ENCODE data around the gene STAG3. TPM values are rescaled to one million over a fixed set of nuclear protein-coding genes. Genes with fewer than 3 reads are reported as not detected.
"Not testable (repeated sequence)": the region's sequence is repeated elsewhere in the genome, so short reads cannot be mapped to it uniquely, and the experiment has no call there.

The STAG3 gene
- total and polyA plus RNA-seq, 2 of the 4 experiments (the other 2 are of a cell fraction), result 0.36 to 0.65 TPM

GRCh38 chr7:100183090-100183489 lies 5.4 kb downstream of the STAG3 start:
- DNase-seq; intact Hi-C loops (cut with micrococcal nuclease): not testable (repeated sequence)
- WGBS, 2 experiments (ENCODE audit: extremely low coverage in 2 of 2, insufficient read length in 1 of 2), result no CpG with 5 or more reads among the region's 6 CpGs

More at GRCh38 chr7:100183090-100183489, 5.4 kb downstream of the STAG3 start:
- H3K9ac ChIP-seq (ENCODE audit: low read depth, low read length); H2BK20ac ChIP-seq (ENCODE audit: low read depth, low read length); H3K23ac ChIP-seq (ENCODE audit: low read depth, low read length); H4K8ac ChIP-seq (ENCODE audit: low read depth in 2 of 2, low read length in 2 of 2); H3K79me1 ChIP-seq (ENCODE audit: low read depth in 1 of 2, low read length in 2 of 2); BruUV-seq (replicated peaks); H4K20me1 ChIP-seq (ENCODE audit: insufficient read depth, low read length); H3K27ac ChIP-seq (ENCODE audit: insufficient read depth, low read length); H4K5ac ChIP-seq (ENCODE audit: low read depth, low read length); ATAC-seq (ENCODE audit: low read depth); H3K18ac ChIP-seq (ENCODE audit: low read depth, low read length); H4K91ac ChIP-seq (ENCODE audit: insufficient read depth, low read depth, low read length); H3K56ac ChIP-seq (ENCODE audit: extremely low read depth, insufficient read depth, low read length); H3K9me1 ChIP-seq (ENCODE audit: insufficient read depth, low read length); POLR2A ChIA-PET (ENCODE audit: unreplicated experiment); H3K4me3 ChIP-seq (ENCODE audit: insufficient read depth, low read depth, low read length); in situ Hi-C loops (cut with MboI; ENCODE audit: low sequenced_read_pairs); H2BK5ac ChIP-seq (ENCODE audit: low read depth, low read length, poor library complexity, severe bottlenecking); H3K4ac ChIP-seq (ENCODE audit: low read depth, low read length); H2BK120ac ChIP-seq (ENCODE audit: low read depth, low read length); H3K14ac ChIP-seq (replicated peaks; ENCODE audit: low read depth, low read length); H3K9me3 ChIP-seq (ENCODE audit: control insufficient read depth, insufficient read depth, low read length); CTCF ChIA-PET; H3K4me2 ChIP-seq (ENCODE audit: low read depth, low read length); H2AK9ac ChIP-seq (replicated peaks; ENCODE audit: low read depth, low read length, poor library complexity); H3K27me3 ChIP-seq (ENCODE audit: control insufficient read depth, insufficient read depth, low read length); H3K36me3 ChIP-seq (ENCODE audit: control insufficient read depth, insufficient read depth, low read length); H3K4me1 ChIP-seq (ENCODE audit: control insufficient read depth, insufficient read depth, low read length); dilution Hi-C loops (cut with HindIII; ENCODE audit: low sequenced_read_pairs, unreplicated experiment); H2BK15ac ChIP-seq (ENCODE audit: low read depth, low read length); H2AK5ac ChIP-seq (ENCODE audit: low read depth, low read length); H2AFZ ChIP-seq (replicated peaks; ENCODE audit: low read length, poor library complexity): not testable (repeated sequence)

Data from IMR-90 (cell line).